Astrocyte of the cerebellum (primary cell): Measurements from ENCODE around the gene SEMA5A.

Source experiments
- DNase-seq: peaks from one replicate; pipeline ENCODE4 v3.0.0-alpha.2; 2011; ENCODE audit warnings: low read depth
- H3K4me3 ChIP-seq: 2 replicates; pipeline ENCODE4 v1.5.1; 2011; ENCODE audit warnings: mild to moderate bottlenecking, low read depth, low read length, moderate library complexity
- in situ Hi-C: cut with HindIII; loops from 2 replicates; pipeline ENCODE4 v1.10.0; 2017; ENCODE audit warnings: low sequenced_read_pairs
- TF ChIP-seq, protein P1 (sequence below): IDR thresholded peaks from 2 replicates; pipeline ENCODE4 v1.5.1; 2012; ENCODE audit warnings: low read length, low read depth, moderate library complexity, mild to moderate bottlenecking; ENCODE audit errors: missing control alignments

Gene SEMA5A

DNA sequence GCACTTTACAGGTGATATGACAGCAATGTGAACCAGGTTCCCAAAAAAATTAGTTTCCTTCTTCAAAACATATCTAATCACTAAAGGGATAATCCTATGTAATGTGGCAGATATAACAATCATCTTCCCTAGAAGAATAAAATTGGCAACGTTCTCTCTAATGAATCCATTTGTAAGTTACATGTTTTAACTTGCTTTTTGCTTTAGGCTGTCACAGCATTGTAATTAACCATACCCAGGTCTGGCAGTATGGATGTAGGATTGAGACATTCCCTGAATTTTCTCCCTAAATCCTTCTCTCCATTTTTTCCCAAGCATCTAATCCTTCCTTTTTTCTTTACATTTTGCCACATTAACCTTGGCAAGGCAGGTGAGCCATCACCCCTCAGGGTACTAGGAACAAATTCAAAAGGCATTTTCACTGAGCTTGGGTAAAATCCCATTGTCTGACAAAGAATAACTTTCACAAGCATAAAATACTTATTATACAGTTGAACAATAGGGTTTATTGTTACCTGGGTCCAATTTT lies 548.3 kb downstream of the SEMA5A start:
- TF ChIP-seq, protein P1, sequence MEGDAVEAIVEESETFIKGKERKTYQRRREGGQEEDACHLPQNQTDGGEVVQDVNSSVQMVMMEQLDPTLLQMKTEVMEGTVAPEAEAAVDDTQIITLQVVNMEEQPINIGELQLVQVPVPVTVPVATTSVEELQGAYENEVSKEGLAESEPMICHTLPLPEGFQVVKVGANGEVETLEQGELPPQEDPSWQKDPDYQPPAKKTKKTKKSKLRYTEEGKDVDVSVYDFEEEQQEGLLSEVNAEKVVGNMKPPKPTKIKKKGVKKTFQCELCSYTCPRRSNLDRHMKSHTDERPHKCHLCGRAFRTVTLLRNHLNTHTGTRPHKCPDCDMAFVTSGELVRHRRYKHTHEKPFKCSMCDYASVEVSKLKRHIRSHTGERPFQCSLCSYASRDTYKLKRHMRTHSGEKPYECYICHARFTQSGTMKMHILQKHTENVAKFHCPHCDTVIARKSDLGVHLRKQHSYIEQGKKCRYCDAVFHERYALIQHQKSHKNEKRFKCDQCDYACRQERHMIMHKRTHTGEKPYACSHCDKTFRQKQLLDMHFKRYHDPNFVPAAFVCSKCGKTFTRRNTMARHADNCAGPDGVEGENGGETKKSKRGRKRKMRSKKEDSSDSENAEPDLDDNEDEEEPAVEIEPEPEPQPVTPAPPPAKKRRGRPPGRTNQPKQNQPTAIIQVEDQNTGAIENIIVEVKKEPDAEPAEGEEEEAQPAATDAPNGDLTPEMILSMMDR: no peak
- H3K4me3 ChIP-seq: no peak overlapping the region
- in situ Hi-C loops: no loop called here
- no peak for DNase-seq

DNA sequence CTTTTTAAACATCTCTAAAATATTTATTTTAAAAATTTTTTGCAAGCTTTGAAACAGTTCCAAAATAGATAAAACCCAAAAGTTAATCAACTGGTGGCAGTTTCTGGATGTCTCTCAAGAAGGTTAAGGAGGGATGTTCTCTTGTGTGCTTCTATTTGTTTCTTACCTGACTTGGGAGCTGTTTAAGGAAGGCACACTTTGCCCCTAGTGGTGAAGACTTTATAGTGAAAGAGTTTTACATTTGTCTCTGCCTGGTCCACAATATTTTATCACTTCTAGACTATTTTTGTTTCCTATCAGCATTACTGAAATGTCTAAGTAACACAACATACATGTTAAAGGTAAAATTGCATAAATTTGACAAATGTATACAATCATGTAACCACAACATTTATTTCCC lies 552.8 kb downstream of the SEMA5A start:
- TF ChIP-seq, protein P1: peak; percentile 51
- no peak for DNase-seq
- in situ Hi-C loops: no loop called here
- no peak overlapping the region for H3K4me3 ChIP-seq
